Measurements from ENCODE around the gene ASPHD1.
"Not testable (repeated sequence)": the region's sequence is repeated elsewhere in the genome, so short reads cannot be mapped to it uniquely, and the experiment has no call there.

ASPHD1 gene

GRCh38 chr16:29864205-29864604 lies 36.1 kb upstream of the ASPHD1 start:
- Histone ChIP-seq H3K4me3 (ENCODE audit: low read length) (no peak overlapping the region), H3K27me3 (ENCODE audit: control insufficient read depth, insufficient read depth, low read length) (no peaks in the 10 kb centered on the region), H3K9me3 (ENCODE audit: control insufficient read depth, low read length) (no peaks in the 10 kb centered on the region), H3K36me3 (ENCODE audit: control insufficient read depth, insufficient read depth, low read length) (no peaks in the 10 kb centered on the region), H3K9ac (ENCODE audit: low read length) (no peak overlapping the region), H3K4me1 (ENCODE audit: control insufficient read depth, insufficient read depth, low read length) (peaks cover 25% of the 10 kb centered on the region)

- no peaks in the 10 kb centered on the region for H3K27me3 ChIP-seq (ENCODE audit: control insufficient read depth, insufficient read depth, low read length)
- H3K4me1 ChIP-seq (ENCODE audit: control insufficient read depth, insufficient read depth, low read length) = peaks cover 3% of the 10 kb centered on the region
- no peaks in the 10 kb centered on the region for H3K9me3 ChIP-seq (ENCODE audit: control insufficient read depth, low read length)
- H3K36me3 ChIP-seq (ENCODE audit: control insufficient read depth, insufficient read depth, low read length) = no peaks in the 10 kb centered on the region
- no peak overlapping the region for H3K4me3 ChIP-seq (ENCODE audit: low read length)
- no peak overlapping the region for H3K9ac ChIP-seq (ENCODE audit: low read length)
Observed at GRCh38 chr16:29868396-29869009, 31.8 kb upstream of the ASPHD1 start.

GRCh38 chr16:29869067-29869466 lies 31.2 kb upstream of the ASPHD1 start:
- not testable (repeated sequence) for H3K9ac ChIP-seq (ENCODE audit: low read length); H3K27me3 ChIP-seq (ENCODE audit: control insufficient read depth, insufficient read depth, low read length); H3K36me3 ChIP-seq (ENCODE audit: control insufficient read depth, insufficient read depth, low read length); H3K4me1 ChIP-seq (ENCODE audit: control insufficient read depth, insufficient read depth, low read length); H3K9me3 ChIP-seq (ENCODE audit: control insufficient read depth, low read length); H3K4me3 ChIP-seq (ENCODE audit: low read length)

DNA sequence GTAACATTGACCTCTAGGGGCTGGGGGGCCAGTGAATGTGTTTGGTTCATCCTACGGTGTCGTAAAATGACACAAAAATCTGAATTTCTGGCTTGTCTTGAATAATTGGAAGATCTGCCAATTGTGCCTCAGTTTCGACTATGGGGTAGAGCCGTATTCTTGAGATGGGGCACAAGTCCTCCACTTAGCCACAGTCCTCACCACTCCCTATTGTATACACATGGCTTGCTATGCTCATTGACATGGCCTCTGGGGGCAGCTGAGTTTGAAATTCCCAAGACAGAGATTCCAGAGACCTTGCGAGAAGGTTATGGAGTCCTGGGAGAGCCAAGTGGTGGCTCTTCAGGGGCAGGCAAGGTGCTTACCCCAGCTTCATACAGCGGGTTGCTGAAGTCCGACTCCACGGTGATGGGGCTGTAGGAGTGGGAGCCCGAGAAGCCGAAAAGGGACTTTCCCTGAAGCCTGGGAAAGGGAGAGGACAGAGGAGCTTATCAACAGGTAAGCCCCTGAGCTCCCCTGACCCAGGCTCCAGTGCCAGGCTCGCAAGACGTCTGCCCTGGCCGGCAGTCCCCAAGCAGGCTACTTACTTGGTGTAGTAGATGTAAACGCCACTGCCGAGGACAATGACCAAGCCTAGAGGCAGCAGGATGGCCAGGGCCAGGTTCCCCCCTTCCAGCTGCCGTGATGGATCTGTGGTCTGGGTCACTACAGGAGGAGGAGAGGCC lies 28.3 kb upstream of the ASPHD1 start:
- Histone ChIP-seq H3K4me1 (ENCODE audit: control insufficient read depth, insufficient read depth, low read length) (peaks cover 3% of the 10 kb centered on the region), H3K36me3 (ENCODE audit: control insufficient read depth, insufficient read depth, low read length) (no peaks in the 10 kb centered on the region), H3K4me3 (ENCODE audit: low read length) (no peak overlapping the region)

GRCh38 chr16:29873319-29873718 lies 27.0 kb upstream of the ASPHD1 start:
- peaks cover 3% of the 10 kb centered on the region for H3K4me1 ChIP-seq (ENCODE audit: control insufficient read depth, insufficient read depth, low read length)
- H3K36me3 ChIP-seq (ENCODE audit: control insufficient read depth, insufficient read depth, low read length) = no peaks in the 10 kb centered on the region
- peaks cover 16% of the 10 kb centered on the region for H3K27me3 ChIP-seq (ENCODE audit: control insufficient read depth, insufficient read depth, low read length)
- no peak overlapping the region for H3K4me3 ChIP-seq (ENCODE audit: low read length)
- H3K9me3 ChIP-seq (ENCODE audit: control insufficient read depth, low read length) = no peaks in the 10 kb centered on the region
- H3K9ac ChIP-seq (ENCODE audit: low read length) = no peak overlapping the region

More for the DNA sequence above, 28.3 kb upstream of the ASPHD1 start:
- Histone ChIP-seq H3K9ac (ENCODE audit: low read length) (no peak overlapping the region), H3K9me3 (ENCODE audit: control insufficient read depth, low read length) (no peaks in the 10 kb centered on the region), H3K27me3 (ENCODE audit: control insufficient read depth, insufficient read depth, low read length) (peaks cover 9% of the 10 kb centered on the region)

- no peaks in the 10 kb centered on the region for H3K36me3 ChIP-seq (ENCODE audit: control insufficient read depth, insufficient read depth, low read length)
- no peak overlapping the region for H3K9ac ChIP-seq (ENCODE audit: low read length)
- H3K27me3 ChIP-seq (ENCODE audit: control insufficient read depth, insufficient read depth, low read length) = peaks cover 16% of the 10 kb centered on the region
- H3K4me1 ChIP-seq (ENCODE audit: control insufficient read depth, insufficient read depth, low read length) = peaks cover 3% of the 10 kb centered on the region
- no peak overlapping the region for H3K4me3 ChIP-seq (ENCODE audit: low read length)
- no peaks in the 10 kb centered on the region for H3K9me3 ChIP-seq (ENCODE audit: control insufficient read depth, low read length)
Observed at GRCh38 chr16:29875206-29875605, 25.1 kb upstream of the ASPHD1 start.

DNA sequence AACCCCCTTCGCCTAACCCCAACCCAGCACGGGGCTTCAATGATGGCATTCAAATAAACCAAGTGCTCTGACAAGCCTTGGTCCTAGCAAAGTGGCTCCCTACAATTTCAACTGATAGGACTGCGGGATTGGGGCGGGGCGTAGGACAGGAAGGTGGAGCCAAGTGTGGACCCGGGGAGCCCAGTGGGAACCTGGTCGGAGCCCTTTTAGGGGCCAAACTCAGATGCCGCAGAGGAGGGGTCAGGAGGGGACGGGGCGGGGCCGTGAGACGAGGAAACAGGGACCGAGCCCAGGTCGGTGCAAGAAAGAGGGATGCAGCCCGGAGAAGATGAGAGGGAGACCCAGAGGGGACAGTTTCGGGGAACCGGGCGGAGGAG lies 24.1 kb upstream of the ASPHD1 start:
- H3K4me1 ChIP-seq (ENCODE audit: control insufficient read depth, insufficient read depth, low read length) = peaks cover 3% of the 10 kb centered on the region
- H3K27me3 ChIP-seq (ENCODE audit: control insufficient read depth, insufficient read depth, low read length) = peaks cover 16% of the 10 kb centered on the region
- H3K9me3 ChIP-seq (ENCODE audit: control insufficient read depth, low read length) = no peaks in the 10 kb centered on the region
- H3K4me3 ChIP-seq (ENCODE audit: low read length) = no peak overlapping the region
- H3K36me3 ChIP-seq (ENCODE audit: control insufficient read depth, insufficient read depth, low read length) = no peaks in the 10 kb centered on the region
- H3K9ac ChIP-seq (ENCODE audit: low read length) = no peak overlapping the region

- no peaks in the 10 kb centered on the region for H3K9me3 ChIP-seq (ENCODE audit: control insufficient read depth, low read length)
- H3K4me1 ChIP-seq (ENCODE audit: control insufficient read depth, insufficient read depth, low read length) = peaks cover 3% of the 10 kb centered on the region
- H3K9ac ChIP-seq (ENCODE audit: low read length) = no peak overlapping the region
- H3K27me3 ChIP-seq (ENCODE audit: control insufficient read depth, insufficient read depth, low read length) = peaks cover 16% of the 10 kb centered on the region
- H3K4me3 ChIP-seq (ENCODE audit: low read length) = no peak overlapping the region
- no peaks in the 10 kb centered on the region for H3K36me3 ChIP-seq (ENCODE audit: control insufficient read depth, insufficient read depth, low read length)
Observed at GRCh38 chr16:29876594-29877249, 23.6 kb upstream of the ASPHD1 start.

DNA sequence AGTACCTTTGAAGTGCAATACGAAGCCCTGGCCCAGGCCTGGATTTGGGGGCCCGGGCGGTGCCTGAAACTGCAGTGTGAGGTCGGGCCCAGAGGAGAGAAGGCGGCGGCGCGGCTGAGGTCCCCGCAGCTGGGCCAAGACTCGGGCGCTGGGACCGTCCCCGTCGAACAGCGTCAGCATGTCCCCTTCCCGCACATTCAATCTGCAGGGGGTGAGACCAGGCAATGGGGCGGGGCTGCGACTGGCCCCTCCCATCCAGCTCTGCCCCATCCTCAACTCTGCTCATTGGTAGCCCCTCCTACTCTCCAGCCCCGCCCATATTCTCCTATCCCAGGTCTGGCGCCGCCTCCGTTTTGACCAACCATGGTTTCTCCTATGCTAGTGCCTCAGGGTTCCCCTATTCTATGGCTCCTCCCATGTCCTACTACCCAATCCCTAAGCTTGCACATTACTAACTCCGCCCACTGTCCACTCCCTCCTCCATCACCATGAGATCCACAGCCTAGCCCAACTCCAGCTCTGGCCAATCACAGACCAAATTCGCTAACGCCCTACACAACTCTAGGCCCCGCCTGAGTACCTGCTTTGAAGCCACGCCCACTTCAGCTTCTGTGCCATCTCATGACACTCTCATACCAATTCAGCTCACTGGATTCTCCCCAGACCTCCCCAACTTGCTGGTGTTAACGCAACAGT lies 22.9 kb upstream of the ASPHD1 start:
- no peak overlapping the region for H3K9ac ChIP-seq (ENCODE audit: low read length)
- H3K36me3 ChIP-seq (ENCODE audit: control insufficient read depth, insufficient read depth, low read length) = no peaks in the 10 kb centered on the region
- peaks cover 16% of the 10 kb centered on the region for H3K27me3 ChIP-seq (ENCODE audit: control insufficient read depth, insufficient read depth, low read length)
- H3K9me3 ChIP-seq (ENCODE audit: control insufficient read depth, low read length) = no peaks in the 10 kb centered on the region
- H3K4me1 ChIP-seq (ENCODE audit: control insufficient read depth, insufficient read depth, low read length) = peaks cover 3% of the 10 kb centered on the region
- no peak overlapping the region for H3K4me3 ChIP-seq (ENCODE audit: low read length)

DNA sequence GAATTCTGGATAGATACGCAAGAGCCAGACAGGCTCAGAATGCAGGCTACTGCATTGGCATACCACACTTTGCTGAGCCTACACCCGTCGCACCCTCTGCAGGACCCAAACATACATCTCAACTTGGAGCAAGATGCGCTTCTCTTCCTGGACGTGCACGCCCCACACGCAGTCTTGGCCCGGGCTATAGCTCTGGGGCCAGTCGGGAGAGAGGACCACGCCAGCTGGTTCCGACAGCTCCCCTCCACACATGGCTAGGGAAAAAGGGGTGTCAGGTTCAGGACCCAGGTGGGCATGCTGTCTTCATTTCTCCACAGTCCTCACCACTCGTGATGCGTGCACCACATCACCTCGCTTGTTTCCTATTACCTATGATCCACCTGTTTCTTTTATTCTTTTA lies 22.1 kb upstream of the ASPHD1 start:
- H3K36me3 ChIP-seq (ENCODE audit: control insufficient read depth, insufficient read depth, low read length) = no peaks in the 10 kb centered on the region
- H3K9me3 ChIP-seq (ENCODE audit: control insufficient read depth, low read length) = no peaks in the 10 kb centered on the region
- no peak overlapping the region for H3K4me3 ChIP-seq (ENCODE audit: low read length)
- H3K27me3 ChIP-seq (ENCODE audit: control insufficient read depth, insufficient read depth, low read length) = peaks cover 16% of the 10 kb centered on the region
- H3K4me1 ChIP-seq (ENCODE audit: control insufficient read depth, insufficient read depth, low read length) = peaks cover 3% of the 10 kb centered on the region
- no peak overlapping the region for H3K9ac ChIP-seq (ENCODE audit: low read length)

DNA sequence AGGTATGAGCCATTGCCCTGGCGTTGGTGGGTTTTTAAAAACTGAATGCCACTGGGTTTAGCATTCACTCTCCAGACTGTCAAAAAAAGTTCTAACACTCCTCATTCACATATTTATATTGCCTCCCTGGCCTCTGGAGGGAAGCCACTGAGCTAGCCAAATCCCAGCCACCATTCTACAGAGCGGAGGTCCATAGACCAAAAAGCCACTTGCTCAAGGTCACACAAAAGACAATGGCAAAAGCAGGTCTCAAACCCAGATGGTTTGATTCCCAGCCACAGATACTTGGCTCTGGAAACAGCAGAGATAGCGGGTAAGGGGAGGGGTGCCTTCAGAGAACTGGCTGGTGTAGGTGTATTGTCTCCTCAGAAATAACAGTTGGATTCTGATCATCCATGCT lies 19.2 kb upstream of the ASPHD1 start:
- H3K9ac ChIP-seq (ENCODE audit: low read length) = no peak overlapping the region
- H3K36me3 ChIP-seq (ENCODE audit: control insufficient read depth, insufficient read depth, low read length) = no peaks in the 10 kb centered on the region
- peaks cover 15% of the 10 kb centered on the region for H3K27me3 ChIP-seq (ENCODE audit: control insufficient read depth, insufficient read depth, low read length)
- H3K4me1 ChIP-seq (ENCODE audit: control insufficient read depth, insufficient read depth, low read length) = peaks cover 3% of the 10 kb centered on the region
- H3K9me3 ChIP-seq (ENCODE audit: control insufficient read depth, low read length) = no peaks in the 10 kb centered on the region
- H3K4me3 ChIP-seq (ENCODE audit: low read length) = no peak overlapping the region

DNA sequence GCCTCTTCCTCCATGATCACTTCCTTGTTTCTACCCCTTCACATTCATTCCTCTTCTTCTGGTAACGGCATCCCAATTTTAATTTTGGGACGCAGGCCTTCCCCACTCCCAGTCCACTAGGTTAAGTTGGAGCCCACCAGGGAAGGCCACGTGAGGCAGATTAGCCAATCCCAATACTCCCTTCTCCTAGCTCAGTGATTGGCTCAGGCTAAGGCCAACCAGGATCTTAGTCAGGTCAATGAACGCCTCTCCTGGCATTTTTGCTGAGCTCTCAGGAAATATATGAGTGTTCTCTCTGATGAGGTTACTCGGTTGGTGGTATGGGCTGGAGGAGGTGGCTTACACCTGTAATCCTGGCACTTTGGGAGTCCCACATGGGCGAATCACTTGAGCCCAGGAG lies 16.3 kb upstream of the ASPHD1 start:
- Histone ChIP-seq H3K9ac (ENCODE audit: low read length) (no peak overlapping the region), H3K36me3 (ENCODE audit: control insufficient read depth, insufficient read depth, low read length) (no peaks in the 10 kb centered on the region), H3K4me1 (ENCODE audit: control insufficient read depth, insufficient read depth, low read length) (no peaks in the 10 kb centered on the region), H3K27me3 (ENCODE audit: control insufficient read depth, insufficient read depth, low read length) (no peaks in the 10 kb centered on the region), H3K4me3 (ENCODE audit: low read length) (no peak overlapping the region), H3K9me3 (ENCODE audit: control insufficient read depth, low read length) (no peaks in the 10 kb centered on the region)

Measured in mucosa of stomach (tissue), 1 donor.